Amniotic stem cell (primary cell): ENCODE results near the gene S100A10.

Experiments
- DNase-seq: peaks from one replicate; lab custom pipeline; 2025; lab: John Stamatoyannopoulos, UW

The S100A10 gene

GRCh38 chr1:151993734-151994496 lies at the start of gene S100A10:
Gene S100A10 (minus strand): TSS chr1:151993859. CDS start chr1:151986230, 7,629 bp downstream.
- peak; percentile 54 for DNase-seq

DNA sequence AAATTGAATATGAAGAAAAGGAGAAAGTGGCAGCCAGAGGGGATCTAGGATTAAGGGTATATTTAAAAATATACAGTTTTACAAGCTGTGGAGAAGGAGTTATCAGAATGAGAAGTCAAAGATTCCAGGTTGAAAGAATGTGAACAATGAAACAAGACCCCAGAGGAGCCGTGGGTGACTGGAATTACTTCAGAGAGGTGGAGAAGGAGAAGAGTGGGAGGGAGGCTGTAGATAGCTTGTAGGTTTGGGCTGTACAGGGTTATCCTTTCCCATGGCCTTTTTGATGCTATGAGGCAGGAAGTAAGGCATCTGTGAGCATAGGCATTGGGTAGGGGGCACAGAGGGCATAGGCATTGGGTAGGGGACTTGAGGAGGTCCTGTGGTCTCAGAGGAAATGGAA lies 48.4 kb upstream of the S100A10 start:
- no peak for DNase-seq

GRCh38 chr1:152039886-152040285 lies 46.2 kb upstream of the S100A10 start:
- DNase-seq: no peak

DNA sequence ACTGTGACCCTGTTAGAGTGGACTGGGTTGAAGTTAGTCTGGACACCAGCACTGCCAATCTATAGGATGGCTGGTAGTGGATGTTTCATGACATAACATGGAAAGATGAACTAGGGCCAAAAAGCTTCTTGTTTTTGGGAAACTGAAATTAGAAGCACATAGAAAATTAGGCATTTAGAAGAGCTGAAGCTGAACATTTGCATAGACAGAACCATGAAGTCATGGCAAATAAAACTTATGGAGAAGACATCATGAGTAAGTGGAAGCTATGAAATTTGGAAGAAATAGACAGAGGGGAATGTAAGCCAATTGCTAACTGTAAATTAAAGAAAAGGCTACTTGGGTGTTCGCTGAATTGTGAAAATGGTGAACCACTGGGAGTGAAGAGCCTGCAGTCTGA lies 45.8 kb upstream of the S100A10 start:
- DNase-seq: no peak

- no peak for DNase-seq
Observed at GRCh38 chr1:152038871-152039270, 45.2 kb upstream of the S100A10 start.

GRCh38 chr1:152036267-152037216 lies 42.9 kb upstream of the S100A10 start, which contains the start of gene S100A11:
Gene S100A11 (minus strand): TSS chr1:152037004. CDS start chr1:152036915, 89 bp downstream.
- DNase-seq: peak; percentile 79

DNA sequence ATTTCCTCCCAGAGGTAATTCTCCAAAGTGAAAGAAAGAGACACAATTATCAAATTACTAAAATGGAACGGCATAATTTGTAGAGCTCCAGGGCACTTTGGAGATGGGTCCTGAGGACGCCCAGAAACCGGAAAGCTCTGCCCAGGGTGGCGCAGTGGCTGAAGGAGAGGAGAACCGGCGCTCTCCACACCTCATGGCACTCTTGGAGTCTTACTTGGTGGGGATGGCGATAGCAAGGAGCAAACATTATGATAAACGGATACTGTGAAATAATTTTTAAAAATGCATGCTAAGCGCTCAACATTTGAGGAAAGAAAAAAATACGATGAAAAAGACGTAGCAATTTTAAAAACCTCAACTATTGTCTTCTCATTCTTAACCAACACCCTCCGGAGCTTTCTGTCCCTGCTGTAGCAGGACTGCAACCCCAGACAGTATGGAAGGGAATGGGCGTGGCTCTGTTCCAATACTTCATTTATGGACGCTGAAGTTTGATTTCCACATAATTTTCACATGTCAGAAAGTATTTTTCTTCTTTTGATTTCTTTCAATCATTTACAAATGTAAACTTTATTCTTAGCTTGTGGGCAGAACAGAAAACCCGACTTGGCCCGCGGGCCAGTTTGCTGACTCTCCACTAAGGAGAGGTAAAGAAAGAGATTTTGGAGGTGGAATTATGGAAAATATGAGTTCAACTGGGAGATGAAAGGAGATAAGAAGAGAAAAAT lies 42.0 kb upstream of the S100A10 start:
- DNase-seq: peak; percentile 10

DNA sequence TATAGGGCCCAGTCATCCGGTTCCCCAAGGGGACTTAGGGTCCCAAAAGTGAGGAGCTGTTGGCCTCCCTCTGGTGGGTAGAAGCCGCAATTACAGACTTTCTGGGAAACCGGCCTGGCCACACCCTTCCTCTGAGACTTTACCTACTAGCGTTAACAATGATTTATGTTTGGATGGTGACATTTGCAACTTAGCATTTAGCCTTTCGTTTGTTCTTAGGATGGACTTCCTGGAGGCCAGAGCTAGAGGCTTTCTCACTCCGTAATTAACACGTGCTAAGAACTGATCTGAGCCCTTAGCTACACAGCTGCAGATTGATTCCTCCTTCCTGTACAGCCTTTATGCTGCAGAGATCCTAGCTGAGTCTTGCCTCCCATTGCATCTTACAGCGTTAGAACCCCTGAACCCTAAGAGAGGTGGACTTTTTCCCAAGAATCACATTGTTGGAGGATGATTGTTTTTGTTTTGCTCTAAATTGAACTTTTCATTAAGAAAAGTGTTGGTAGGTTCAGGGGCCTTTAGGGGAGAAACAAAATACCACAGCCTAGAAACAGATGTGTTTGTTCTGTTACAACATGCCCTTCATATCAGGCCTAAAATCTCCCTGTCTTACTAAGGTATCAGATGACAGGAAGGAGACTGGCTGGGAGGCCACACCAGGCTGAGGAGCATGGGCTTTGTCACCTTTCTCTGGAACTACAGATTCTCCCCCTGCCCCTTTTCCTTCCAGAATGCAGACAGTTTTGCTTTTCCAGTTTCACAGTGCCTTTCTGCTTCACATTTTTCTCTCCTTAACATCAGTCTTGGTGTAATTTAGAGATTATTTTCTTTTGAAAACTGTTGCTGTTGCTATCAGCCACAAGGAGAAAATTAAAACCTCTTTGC lies 41.2 kb upstream of the S100A10 start:
- peak; percentile 29 for DNase-seq

DNA sequence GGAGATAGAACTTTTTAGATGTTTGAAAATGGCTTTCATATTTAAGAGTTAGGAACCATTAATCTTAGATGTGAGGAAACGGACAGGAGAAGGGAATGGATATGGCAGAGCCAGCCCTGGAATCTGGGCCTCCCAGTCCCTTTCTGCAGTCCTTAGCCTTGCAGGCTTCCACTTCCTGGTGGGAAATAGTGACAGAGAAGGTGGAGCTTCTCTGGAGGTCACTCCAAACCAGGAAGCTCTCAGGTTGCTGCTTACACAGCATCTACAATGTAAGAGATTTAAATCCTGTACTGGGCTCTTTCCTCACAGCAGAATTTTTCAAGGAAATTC lies 40.6 kb upstream of the S100A10 start:
- no peak for DNase-seq

DNA sequence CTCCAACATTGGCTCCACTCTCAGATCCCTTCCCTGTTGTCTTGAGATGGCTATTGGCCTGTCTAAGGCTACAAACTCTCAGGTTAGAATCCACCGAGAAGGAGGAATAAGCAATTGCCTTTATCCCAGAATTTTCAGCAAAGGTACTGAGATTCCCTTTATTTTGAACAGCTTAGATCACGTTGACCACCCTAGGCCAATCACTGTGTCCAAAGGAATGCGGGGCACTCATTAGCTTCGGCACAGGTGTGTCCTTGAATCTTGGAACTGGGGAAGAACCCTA lies 36.2 kb upstream of the S100A10 start:
- no peak for DNase-seq

GRCh38 chr1:152029144-152029928 lies 35.7 kb upstream of the S100A10 start:
- DNase-seq: no peak

DNA sequence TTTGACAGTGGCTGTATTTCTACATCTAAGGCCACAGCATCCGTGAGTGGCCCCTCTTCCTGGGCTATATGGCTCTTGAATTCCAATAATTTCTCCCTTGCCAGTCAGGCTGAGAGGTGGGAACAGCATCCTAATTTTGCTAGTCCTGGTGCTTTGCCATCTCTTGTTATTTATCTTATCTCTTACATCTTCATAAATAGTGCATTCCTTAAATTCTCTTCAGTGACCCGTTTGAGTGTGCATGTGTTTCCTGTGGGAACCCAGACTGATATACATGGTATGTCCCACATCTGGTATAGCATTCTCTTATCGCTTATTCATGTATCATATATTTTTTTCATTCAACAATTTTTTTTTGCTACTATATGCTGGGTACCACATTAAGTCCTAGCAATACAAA lies 33.2 kb upstream of the S100A10 start:
- DNase-seq: no peak

DNA sequence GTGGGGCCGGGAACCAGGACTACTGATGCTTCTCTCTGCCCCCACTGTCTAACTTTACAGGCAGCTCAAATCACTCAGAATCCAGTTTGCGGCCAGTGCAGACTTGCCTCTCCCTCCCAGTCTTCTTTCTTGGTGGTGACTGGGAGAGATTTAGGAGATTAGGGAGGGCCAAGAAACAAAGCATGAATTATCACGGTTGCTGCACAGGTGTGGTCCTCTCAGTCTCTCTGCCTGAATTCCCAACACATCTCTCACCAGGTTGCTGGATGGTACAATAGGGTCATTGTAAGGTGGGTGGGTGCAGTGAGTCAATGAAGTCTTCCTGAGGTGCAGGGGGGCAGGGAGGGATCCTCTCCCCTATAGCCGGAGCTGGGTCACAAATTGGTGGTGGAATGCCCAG lies 30.6 kb upstream of the S100A10 start:
- DNase-seq: no peak

- DNase-seq: no peak
Observed at GRCh38 chr1:152023221-152023620, 29.6 kb upstream of the S100A10 start.

DNA sequence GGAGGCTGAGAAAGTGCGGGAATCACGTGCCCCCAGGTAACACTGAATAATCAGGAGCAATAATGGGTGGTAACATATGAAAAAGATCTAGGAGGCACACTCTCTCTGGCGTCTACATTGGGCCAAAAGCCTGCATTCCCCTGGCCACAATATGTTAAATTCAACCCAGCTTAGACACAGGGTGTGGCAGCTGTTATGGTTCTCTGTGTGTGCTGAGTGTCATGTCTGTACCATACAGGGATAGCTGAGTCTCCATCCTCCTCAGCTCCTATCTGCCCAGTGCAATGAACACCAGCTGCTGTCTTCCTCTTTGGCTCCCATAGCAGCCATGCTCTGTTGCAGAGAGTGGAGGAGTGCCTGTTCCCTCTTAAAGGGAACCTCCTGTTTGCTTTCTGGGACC lies 28.8 kb upstream of the S100A10 start:
- DNase-seq: no peak

DNA sequence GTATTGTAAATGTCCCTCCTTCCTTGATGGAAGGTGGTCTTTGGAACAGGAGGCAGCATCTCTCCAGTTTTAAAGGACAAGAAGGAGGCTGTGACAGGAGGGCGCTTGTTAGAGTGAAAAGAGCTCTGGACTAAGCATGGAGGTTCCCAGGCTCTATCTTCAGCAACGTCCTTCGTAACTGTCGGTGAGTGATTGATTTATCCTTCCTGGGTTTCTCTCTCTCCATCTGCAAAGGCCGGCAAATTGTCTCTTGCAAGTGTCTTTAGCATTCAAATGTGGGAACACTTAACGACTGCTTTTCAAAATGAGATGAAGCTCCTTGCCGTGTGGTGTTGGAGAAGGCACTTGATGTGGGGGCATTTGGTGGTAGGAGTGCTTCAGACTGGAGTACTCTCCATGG lies 27.9 kb upstream of the S100A10 start:
- DNase-seq: no peak

- DNase-seq: no peak
Observed at GRCh38 chr1:152020849-152021248, 27.2 kb upstream of the S100A10 start.

DNA sequence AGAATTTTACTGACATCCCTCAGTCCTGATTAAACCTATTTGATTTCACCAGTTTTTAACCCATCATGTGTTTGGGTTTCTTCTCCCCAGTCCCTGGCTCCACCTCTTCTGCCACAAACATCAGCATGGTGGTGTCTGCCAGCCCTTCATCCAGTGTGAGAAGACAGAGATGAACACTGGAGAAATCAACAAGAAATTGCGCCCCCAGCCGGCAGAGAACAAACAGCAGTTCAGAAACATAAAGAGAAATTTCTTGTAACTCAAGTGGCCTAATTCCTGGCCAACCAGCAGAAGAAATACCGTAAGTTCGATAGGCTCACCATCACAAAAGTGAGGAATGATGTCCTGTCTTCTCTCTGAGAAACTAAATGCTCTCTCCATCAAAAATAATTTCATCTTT lies 24.9 kb upstream of the S100A10 start:
- DNase-seq: no peak

DNA sequence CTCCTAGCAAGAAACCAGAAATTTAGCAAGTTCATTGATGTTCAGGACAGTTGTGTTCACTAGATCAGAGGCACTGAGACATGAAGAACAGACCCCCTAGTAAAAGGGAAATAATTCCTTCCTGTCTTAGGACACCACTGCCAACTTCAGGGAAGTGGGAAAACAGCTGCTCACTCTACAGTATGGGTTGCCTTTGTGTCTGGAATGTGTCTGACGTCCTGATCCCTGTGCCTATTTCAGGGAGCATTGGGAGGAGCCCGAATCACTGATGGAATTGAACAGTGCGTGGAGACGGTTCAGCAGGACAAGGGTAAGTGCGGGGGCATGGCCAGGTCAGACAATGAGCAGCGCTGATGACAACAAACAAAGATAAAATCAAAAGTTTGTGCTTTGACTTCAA lies 22.1 kb upstream of the S100A10 start:
- DNase-seq: no peak

DNA sequence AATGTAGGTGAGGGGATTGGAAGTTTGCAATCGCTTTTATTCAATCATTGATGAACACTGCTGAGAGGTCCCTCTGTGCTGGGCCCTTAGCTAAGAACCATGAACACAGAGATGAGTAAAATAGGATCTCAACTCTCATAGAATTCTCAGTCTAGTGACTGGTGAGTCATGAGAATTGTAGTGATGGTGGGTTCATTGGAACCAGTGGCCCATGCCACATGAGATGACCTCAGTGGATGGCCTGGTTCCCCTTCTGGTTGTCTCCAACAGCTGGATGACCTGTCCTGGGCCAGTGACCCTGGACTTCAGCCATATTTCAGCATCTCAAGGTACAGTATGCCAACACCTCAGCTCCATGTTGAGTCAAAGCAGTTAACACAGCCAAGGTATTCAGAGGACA lies 21.3 kb upstream of the S100A10 start:
- no peak for DNase-seq
